ENCODE measurements around the gene E2F1. TPM values are rescaled to one million over a fixed set of nuclear protein-coding genes. Genes with fewer than 3 reads are reported as not detected.

E2F1 gene
- total RNA-seq, 1 experiment from 2014 or later: 44.2 TPM

GRCh38 chr20:33688938-33689424 lies 2.8 kb upstream of the E2F1 start (continued):
- no peak for TF ChIP-seq MAX (CRISPR knock-in tag; IDR thresholded peaks at IDR 0.05)
- no peak for TF ChIP-seq FOXP4 (CRISPR knock-in tag; IDR thresholded peaks at IDR 0.05)
- no peak for TF ChIP-seq NFE2L1 (CRISPR knock-in tag; IDR thresholded peaks at IDR 0.05)
- TF ChIP-seq ATF3 (CRISPR knock-in tag; conservative IDR thresholded peaks at IDR 0.05): no peak

GRCh38 chr20:33687993-33688937 lies 2.1 kb upstream of the E2F1 start:
- ChIA-PET CTCF (interaction anchor here (1.0 to 1.7 kb wide), 2 partner anchors 20 to 22 kb away, joined by 4 to 7 read pairs; partner anchors contain the start of gene ACTL10), POLR2A (no interaction called here)
- no peak overlapping the region for H3K27ac Mint-ChIP-seq
- H3K9me3 Mint-ChIP-seq: no peaks in the 10 kb centered on the region
- TF ChIP-seq HMGXB4 (CRISPR knock-in tag; IDR thresholded peaks at IDR 0.05) (no peak), SOX15 (CRISPR knock-in tag; IDR thresholded peaks at IDR 0.05) (no peak), ZNF396 (CRISPR knock-in tag; IDR thresholded peaks at IDR 0.05; ENCODE audit: borderline replicate concordance) (no peak), CREM (CRISPR knock-in tag; IDR thresholded peaks at IDR 0.05) (no peak), PRDM15 (CRISPR knock-in tag; IDR thresholded peaks at IDR 0.05) (no peak), ESRRA (CRISPR knock-in tag; IDR thresholded peaks at IDR 0.05; ENCODE audit: borderline replicate concordance) (no peak), JAZF1 (CRISPR knock-in tag; IDR thresholded peaks at IDR 0.05) (no peak), TEAD4 (CRISPR knock-in tag; IDR thresholded peaks at IDR 0.05) (no peak)
- H3K4me1 Mint-ChIP-seq: peaks cover 25% of the 10 kb centered on the region
- DNase-seq (ENCODE audit: low spot score) (no peak), ATAC-seq (no peak)
- H3K4me3 Mint-ChIP-seq: no peak overlapping the region
- no peaks in the 10 kb centered on the region for H3K36me3 Mint-ChIP-seq
- H3K27me3 Mint-ChIP-seq (ENCODE audit: low read depth): peaks cover 30% of the 10 kb centered on the region

- H3K4me1 Mint-ChIP-seq: peaks cover 24% of the 10 kb centered on the region
- no peak for DNase-seq (ENCODE audit: low spot score)
- H3K27me3 Mint-ChIP-seq (ENCODE audit: low read depth): peaks cover 30% of the 10 kb centered on the region
- CTCF ChIA-PET: interaction anchor here (0.6 to 1.7 kb wide), 7 partner anchors 19 to 215 kb away, joined by 3 to 7 read pairs (median 4); partner anchors contain the start of genes ACTL10 and ZNF341
- no peak for ATAC-seq
- no peak overlapping the region for H3K4me3 Mint-ChIP-seq
- H3K9me3 Mint-ChIP-seq: no peaks in the 10 kb centered on the region
- no peak for TF ChIP-seq PREB (CRISPR knock-in tag; IDR thresholded peaks at IDR 0.05; ENCODE audit: borderline replicate concordance)
- no peak for TF ChIP-seq ZNF423 (CRISPR knock-in tag; IDR thresholded peaks at IDR 0.05)
- TF ChIP-seq ZNF219 (CRISPR knock-in tag; IDR thresholded peaks at IDR 0.05; ENCODE audit: borderline replicate concordance): no peak
- no peak for TF ChIP-seq ZNF416 (CRISPR knock-in tag; IDR thresholded peaks at IDR 0.05)
- POLR2A ChIA-PET: no interaction called here
- H3K36me3 Mint-ChIP-seq: no peaks in the 10 kb centered on the region
- no peak overlapping the region for H3K27ac Mint-ChIP-seq
Measured at GRCh38 chr20:33687370-33687915, 1.3 kb upstream of the E2F1 start.

Data from WTC11 (cell line).